H1 (cell line): Measurements from ENCODE around the gene JAKMIP2. TPM values are rescaled to one million over a fixed set of nuclear protein-coding genes. Genes with fewer than 3 reads are reported as not detected.

ENCODE experiments used
- CTCF ChIA-PET: fragments of 300-600 bp; sonication (Branson Sonifier 250); formaldehyde crosslinking; loops from one replicate; lab custom pipeline; 2021; ENCODE audit not compliant: partially characterized antibody; lab: Charles Lee
- POLR2A ChIA-PET: fragments of 300-600 bp; sonication (Branson Sonifier 250); formaldehyde crosslinking; loops from one replicate; lab custom pipeline; 2021; ENCODE audit warnings: inconsistent platforms; ENCODE audit not compliant: partially characterized antibody; lab: Charles Lee
- DNase-seq, 2 experiments: peaks; one replicate each; pipeline versions ENCODE4 v3.0.0 to v3.0.0-alpha.2; 2010 to 2022; ENCODE audit warnings: low spot score in 2 of 2, low read depth in 1 of 2, mixed read lengths in 1 of 2
- FAIRE-seq: peaks from 2 replicates; lab custom pipeline; 2011; peaks lifted over from hg19 to GRCh38; lab: Jason Lieb, UNC
- H2AFZ ChIP-seq: 2 replicates; pipeline ENCODE4 v1.8.1; 2012; ENCODE audit warnings: low read length, inconsistent platforms
- H2AK5ac ChIP-seq: 2 replicates; pipeline ENCODE4 v1.6.1; 2013; ENCODE audit warnings: low read depth, low read length
- H2BK120ac ChIP-seq: replicated peaks from 2 replicates; pipeline ENCODE3; 2013; ENCODE audit warnings: low read depth, low read length, inconsistent platforms
- H2BK12ac ChIP-seq: 2 replicates; pipeline ENCODE4 v1.6.1; 2013; ENCODE audit warnings: low read depth, low read length
- H2BK15ac ChIP-seq: 2 replicates; pipeline ENCODE4 v1.6.1; 2013; ENCODE audit warnings: low read length
- H2BK20ac ChIP-seq: 2 replicates; pipeline ENCODE4 v1.6.1; 2013; ENCODE audit warnings: low read length
- H2BK5ac ChIP-seq: 2 replicates; pipeline ENCODE4 v1.6.1; 2013; ENCODE audit warnings: low read depth, low read length
- H3K14ac ChIP-seq: 2 replicates; pipeline ENCODE4 v1.6.1; 2013; ENCODE audit warnings: inconsistent platforms; ENCODE audit not compliant: insufficient read length
- H3K18ac ChIP-seq: 2 replicates; pipeline ENCODE4 v1.6.1; 2013; ENCODE audit warnings: low read length; ENCODE audit errors: extremely low read depth
- H3K23ac ChIP-seq: 2 replicates; pipeline ENCODE4 v1.6.1; 2013; ENCODE audit warnings: inconsistent platforms; ENCODE audit not compliant: insufficient read length
- H3K23me2 ChIP-seq: 2 replicates; pipeline ENCODE4 v1.6.1; 2013; ENCODE audit warnings: low read depth, low read length
- H3K27ac ChIP-seq: 2 replicates; pipeline ENCODE4 v1.6.1; 2011; ENCODE audit warnings: low read depth, low read length, inconsistent platforms
- H3K27me3 ChIP-seq, 4 experiments: replicated peaks in 1 of 4; 1 replicate in 1 of 4; 2 replicates in 3 of 4; pipeline versions ENCODE4 v1.6.1 to v1.8.1; 2011 to 2013; ENCODE audit warnings: low read length in 3 of 4, mild to moderate bottlenecking in 3 of 4, inconsistent platforms in 2 of 4, mixed read lengths in 2 of 4, moderate library complexity in 1 of 4; ENCODE audit not compliant: control insufficient read depth in 3 of 4, insufficient read depth in 3 of 4; ENCODE audit errors: extremely low read depth in 1 of 4
- H3K36me3 ChIP-seq, 4 experiments: 2 replicates each; pipeline versions ENCODE4 v1.6.1 to v1.8.1; 2011 to 2013; ENCODE audit warnings: mild to moderate bottlenecking in 4 of 4, low read length in 3 of 4, moderate library complexity in 2 of 4, control low read depth in 1 of 4, inconsistent platforms in 1 of 4; ENCODE audit not compliant: insufficient read depth in 4 of 4, control insufficient read depth in 2 of 4
- H3K4ac ChIP-seq: replicated peaks from 2 replicates; pipeline ENCODE3; 2013; ENCODE audit warnings: low read length, low read depth, mixed read lengths, inconsistent platforms; ENCODE audit not compliant: insufficient read length
- H3K4me1 ChIP-seq, 4 experiments: replicated peaks in 1 of 4; 1 replicate in 1 of 4; 2 replicates in 3 of 4; pipeline versions ENCODE4 v1.6.1 to v1.8.1; 2011 to 2013; ENCODE audit warnings: low read length in 3 of 4, inconsistent platforms in 2 of 4, mixed read lengths in 1 of 4; ENCODE audit not compliant: insufficient read depth in 4 of 4, control insufficient read depth in 3 of 4
- H3K4me2 ChIP-seq, 2 experiments: 2 replicates each; pipeline versions ENCODE4 v1.6.1 to v1.8.1; 2011 to 2013; ENCODE audit warnings: low read depth in 2 of 2, low read length in 2 of 2, control low read depth in 1 of 2, inconsistent platforms in 1 of 2, mild to moderate bottlenecking in 1 of 2; ENCODE audit not compliant: insufficient read depth in 1 of 2
- H3K4me3 ChIP-seq, 4 experiments: fragments of 200-600, 300-600 bp in 1 of 4; sonication (generic), shearing (Covaris generic), sonication (Bioruptor Twin) in 1 of 4; 2 replicates each; pipeline versions ENCODE4 v1.5.1 to v1.8.1; 2011 to 2016; ENCODE audit warnings: low read length in 4 of 4, low read depth in 3 of 4, control low read depth in 2 of 4, inconsistent platforms in 2 of 4, mild to moderate bottlenecking in 2 of 4, mixed read lengths in 1 of 4, moderate library complexity in 1 of 4; ENCODE audit not compliant: insufficient read depth in 2 of 4; ENCODE audit errors: extremely low read depth in 1 of 4
- H3K56ac ChIP-seq: replicated peaks from 2 replicates; pipeline ENCODE3; 2013; ENCODE audit warnings: low read depth, mild to moderate bottlenecking, mixed read lengths, low read length, inconsistent platforms; ENCODE audit not compliant: insufficient read length
- H3K79me1 ChIP-seq: 2 replicates; pipeline ENCODE4 v1.6.1; 2013; ENCODE audit warnings: low read depth, low read length, control low read depth
- H3K79me2 ChIP-seq, 2 experiments: 2 replicates each; pipeline versions ENCODE4 v1.6.1 to v1.8.1; 2012 to 2013; ENCODE audit warnings: low read length in 2 of 2, mild to moderate bottlenecking in 2 of 2, inconsistent platforms in 1 of 2; ENCODE audit not compliant: insufficient read depth in 2 of 2, control insufficient read depth in 1 of 2
- H3K9ac ChIP-seq, 4 experiments: replicated peaks in 1 of 4; 1 replicate in 1 of 4; 2 replicates in 3 of 4; pipeline versions ENCODE4 v1.6.1 to v1.8.1; 2011 to 2013; ENCODE audit warnings: low read depth in 3 of 4, low read length in 3 of 4, control low read depth in 2 of 4, mild to moderate bottlenecking in 2 of 4, moderate library complexity in 2 of 4, inconsistent platforms in 1 of 4; ENCODE audit errors: extremely low read depth in 1 of 4
- H3K9me3 ChIP-seq, 2 experiments: 2 replicates each; pipeline versions ENCODE4 v1.6.1 to v1.8.1; 2012 to 2013; ENCODE audit warnings: mild to moderate bottlenecking in 2 of 2, moderate library complexity in 2 of 2, control low read depth in 1 of 2, inconsistent platforms in 1 of 2, low read depth in 1 of 2, low read length in 1 of 2, mixed read lengths in 1 of 2; ENCODE audit not compliant: insufficient read depth in 2 of 2
- H4K20me1 ChIP-seq, 2 experiments: replicated peaks in 1 of 2; 2 replicates each; pipeline versions ENCODE3 to v1.8.1; 2011 to 2013; ENCODE audit warnings: inconsistent platforms in 2 of 2, low read length in 2 of 2, mild to moderate bottlenecking in 1 of 2; ENCODE audit not compliant: insufficient read depth in 2 of 2, control insufficient read depth in 1 of 2
- H4K5ac ChIP-seq: 2 replicates; pipeline ENCODE4 v1.6.1; 2013; ENCODE audit warnings: low read length, low read depth, mixed read lengths, inconsistent platforms; ENCODE audit not compliant: insufficient read length
- H4K8ac ChIP-seq: 2 replicates; pipeline ENCODE4 v1.8.0; 2013; ENCODE audit warnings: mild to moderate bottlenecking, moderate library complexity, low read length, inconsistent platforms; ENCODE audit not compliant: insufficient read depth; ENCODE audit errors: extremely low read depth
- H4K91ac ChIP-seq: replicated peaks from 2 replicates; pipeline ENCODE3; 2013; ENCODE audit warnings: low read length, mixed read lengths, inconsistent platforms; ENCODE audit not compliant: insufficient read length
- CREB1 ChIP-seq: IDR thresholded peaks from 2 replicates; pipeline ENCODE4 v1.6.1; 2012; ENCODE audit warnings: inconsistent platforms
- EP300 ChIP-seq, 2 experiments: IDR thresholded peaks; 1 replicate in 1 of 2; 2 replicates in 1 of 2; pipeline ENCODE4 v1.6.1; 2011 to 2012; ENCODE audit warnings: low read depth in 2 of 2, low read length in 2 of 2, mild to moderate bottlenecking in 2 of 2, borderline replicate concordance in 1 of 2, inconsistent platforms in 1 of 2, moderate library complexity in 1 of 2
- WGBS, 2 experiments: shearing (Covaris generic) in 1 of 2; methylation state at CpG; one replicate each; pipeline versions ENCODE4 v1.1.6 to v1.1.7; 2013 to 2015; ENCODE audit warnings: low lambda C conversion rate in 2 of 2, mixed read lengths in 2 of 2, inconsistent platforms in 1 of 2, low coverage in 1 of 2, missing lambda C conversion rate in 1 of 2; ENCODE audit not compliant: insufficient replicate concordance in 2 of 2, insufficient coverage in 1 of 2, insufficient read length in 1 of 2; ENCODE audit errors: extremely low coverage in 1 of 2, missing lambda C conversion rate in 1 of 2; 5-methylcytosine and 5-hydroxymethylcytosine counted together
- polyA plus RNA-seq, 7 experiments: library from polyadenylated mRNA; depleted of rRNA in 3 of 7; stranded (reverse) in 5 of 7; unstranded in 2 of 7; fragments of >200 nt in 5 of 7; fragments of 200-250 nt in 2 of 7; gene quantifications; 1 replicate in 5 of 7; 2 replicates in 1 of 7; 4 replicates in 1 of 7; pipeline versions ENCODE4 v1.2.1 to v1.2.3, GENCODE V29; 2011 to 2013; ENCODE audit warnings: missing spikeins in 2 of 7, mixed read lengths in 2 of 7
- total RNA-seq: library from RNA; stranded (reverse); fragmentation: NEBNext Ultra II Directional; extraction: Animal tissue kit (Norgen Biotek cat#: 25700); gene quantifications from 2 replicates; pipeline ENCODE4 v1.2.1, GENCODE V29; 2021
- TF ChIP-seq, protein P1 (sequence below): IDR thresholded peaks from 2 replicates; pipeline ENCODE4 v1.6.1; 2012; ENCODE audit warnings: inconsistent platforms

JAKMIP2 gene
- total and polyA plus RNA-seq, 2 of the 8 experiments (the other 6 are each of a cell fraction or from before 2014, with no cell fraction given) = 2.4 to 13.6 TPM

DNA sequence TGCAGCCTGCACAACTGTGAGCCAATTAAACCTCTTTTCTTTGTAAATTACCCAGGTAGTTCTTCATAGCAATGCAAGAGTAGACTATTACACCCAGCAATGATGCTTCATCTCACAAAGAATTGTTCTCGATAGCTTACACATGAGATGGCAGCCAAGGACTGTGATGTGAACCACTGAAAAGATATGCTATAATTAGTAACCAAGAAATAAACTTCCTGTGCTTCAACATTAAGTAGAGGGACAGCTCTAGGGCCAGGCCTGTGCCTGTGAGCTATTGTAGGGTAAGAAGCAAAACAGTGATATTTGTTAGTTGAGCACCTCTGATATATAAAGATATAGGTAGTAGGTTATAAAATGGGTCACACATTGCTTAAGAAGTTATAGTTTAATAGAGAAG lies 230.9 kb downstream of the JAKMIP2 start:
- Histone ChIP-seq H2BK120ac (no peak overlapping the region), H3K4me3 (no peak overlapping the region), H3K4ac (no peak overlapping the region), H3K79me1 (no peaks in the 10 kb centered on the region), H3K14ac (no peak overlapping the region), H2BK15ac (no peak overlapping the region), H2BK20ac (no peak overlapping the region), H3K36me3 (no peaks in the 10 kb centered on the region), H3K56ac (no peak overlapping the region), H3K9ac (no peak overlapping the region), H2AFZ (no peak overlapping the region), H2AK5ac (no peak overlapping the region), H4K5ac (no peak overlapping the region), H2BK5ac (no peak overlapping the region), H4K20me1 (no peaks in the 10 kb centered on the region), H3K18ac (no peak overlapping the region), H3K27ac (no peak overlapping the region), H3K9me3 (no peaks in the 10 kb centered on the region), H4K8ac (no peak overlapping the region), H3K23ac (no peak overlapping the region), H3K79me2 (no peaks in the 10 kb centered on the region), H4K91ac (no peak overlapping the region), H3K4me2 (no peak overlapping the region), H3K23me2 (no peaks in the 10 kb centered on the region; the same call in 1 of the 2 replicates), H3K4me1 (peaks cover 0 to 5% (median 2%) of the 10 kb centered on the region in 4 experiments; a peak in 4 of 7 replicates), H3K27me3 (no peaks in the 10 kb centered on the region; a peak in 1 of 7 replicates), H2BK12ac (no peak overlapping the region)
- FAIRE-seq (no peak), DNase-seq (no peak)
- TF ChIP-seq EP300 (IDR thresholded peaks at IDR 0.05; ENCODE audit: borderline replicate concordance in 1 of 2, low read depth in 2 of 2, low read length in 2 of 2) (no peak), CREB1 (no peak)
- TF ChIP-seq, protein P1, sequence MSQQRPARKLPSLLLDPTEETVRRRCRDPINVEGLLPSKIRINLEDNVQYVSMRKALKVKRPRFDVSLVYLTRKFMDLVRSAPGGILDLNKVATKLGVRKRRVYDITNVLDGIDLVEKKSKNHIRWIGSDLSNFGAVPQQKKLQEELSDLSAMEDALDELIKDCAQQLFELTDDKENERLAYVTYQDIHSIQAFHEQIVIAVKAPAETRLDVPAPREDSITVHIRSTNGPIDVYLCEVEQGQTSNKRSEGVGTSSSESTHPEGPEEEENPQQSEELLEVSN = no peak
- ChIA-PET CTCF (interaction anchor here (0.6 to 2.1 kb wide), 5 partner anchors 12 to 122 kb away, joined by 3 to 8 read pairs (median 3); no protein-coding TSS in a partner anchor), POLR2A (interaction anchor here (1.5 kb wide), 1 partner anchor 99 kb away, joined by 3 read pairs; no protein-coding TSS in a partner anchor)
- 93% methylated on average over 1 of the region's 1 CpG; no CpG with 5 or more reads in 1 of the 2 experiments for WGBS, 2 experiments
